Neural cell (in vitro differentiated cells): ENCODE results near the gene CRYBB3. TPM values are rescaled to one million over a fixed set of nuclear protein-coding genes. Genes with fewer than 3 reads are reported as not detected.

Experiments
- H2AFZ ChIP-seq: fragments of 200-600, 300-800 bp; sonication (generic), shearing (Covaris generic); 2 replicates; pipeline ENCODE4 v1.6.0; 2014; ENCODE audit warnings: low read depth, mild to moderate bottlenecking, antibody characterized with exemption, low read length, moderate library complexity
- H3F3A ChIP-seq: fragments of 200-600 bp; shearing (Covaris generic); 2 replicates; pipeline ENCODE4 v1.6.1; 2016; ENCODE audit warnings: mild to moderate bottlenecking, moderate library complexity, mixed read lengths, antibody characterized with exemption, low read length; ENCODE audit not compliant: insufficient read depth, poor library complexity, severe bottlenecking
- H3K27ac ChIP-seq: fragments of 200-600, 300-800 bp; sonication (generic), shearing (Covaris generic); 2 replicates; pipeline ENCODE4 v1.5.1; 2014; ENCODE audit warnings: mild to moderate bottlenecking, low read length, moderate library complexity
- H3K27me3 ChIP-seq: fragments of 300-800, 200-600 bp; sonication (generic), shearing (Covaris generic); 2 replicates; pipeline ENCODE4 v1.6.0; 2014; ENCODE audit warnings: mild to moderate bottlenecking, low read depth, low read length, moderate library complexity; ENCODE audit not compliant: insufficient read depth
- H3K36me3 ChIP-seq: fragments of 300-800, 200-600 bp; sonication (generic), shearing (Covaris generic); 2 replicates; pipeline ENCODE4 v1.5.1; 2014; ENCODE audit warnings: mild to moderate bottlenecking, antibody characterized with exemption, low read length, moderate library complexity; ENCODE audit not compliant: insufficient read depth
- H3K4me2 ChIP-seq: fragments of 300-800, 200-600 bp; sonication (generic), shearing (Covaris generic); 2 replicates; pipeline ENCODE4 v1.6.0; 2014; ENCODE audit warnings: mild to moderate bottlenecking, low read length
- H3K4me3 ChIP-seq: fragments of 300-800, 200-600 bp; sonication (generic), shearing (Covaris generic); 2 replicates; pipeline ENCODE4 v1.5.1; 2014; ENCODE audit warnings: mild to moderate bottlenecking, low read length, moderate library complexity
- H3K79me2 ChIP-seq: fragments of 200-600 bp; shearing (Covaris generic); replicated peaks from 2 replicates; pipeline ENCODE4 v1.6.0; 2014; ENCODE audit warnings: mild to moderate bottlenecking, low read length, moderate library complexity; ENCODE audit not compliant: insufficient read depth
- H3K9ac ChIP-seq: fragments of 300-800, 200-600 bp; sonication (generic), shearing (Covaris generic); 2 replicates; pipeline ENCODE4 v1.6.1; 2016; ENCODE audit warnings: mild to moderate bottlenecking, low read length, mixed read lengths
- H3K9me2 ChIP-seq: fragments of 200-600 bp; shearing (Covaris generic); 2 replicates; pipeline ENCODE4 v1.6.1; 2016; ENCODE audit warnings: mild to moderate bottlenecking, low read length, mixed read lengths; ENCODE audit not compliant: insufficient read depth
- H3K9me3 ChIP-seq: fragments of 200-600, 300-800 bp; sonication (generic), shearing (Covaris generic); 2 replicates; pipeline ENCODE4 v1.6.1; 2016; ENCODE audit warnings: mild to moderate bottlenecking, mixed run types, low read length, moderate library complexity, mixed read lengths
- H4K20me1 ChIP-seq: fragments of 200-600 bp; shearing (Covaris generic); 2 replicates; pipeline ENCODE4 v1.6.1; 2016; ENCODE audit warnings: mild to moderate bottlenecking, mixed run types; ENCODE audit not compliant: insufficient read depth
- EP300 ChIP-seq: fragments of 450-650 bp; conservative IDR thresholded peaks from 2 replicates; pipeline ENCODE4 v1.6.1; 2014; ENCODE audit warnings: antibody characterized with exemption, mild to moderate bottlenecking, moderate library complexity; ENCODE audit not compliant: poor library complexity, severe bottlenecking
- EZH2 ChIP-seq: fragments of 200-600, 300-800 bp; shearing (Covaris generic), sonication (generic); IDR thresholded peaks from 2 replicates; pipeline ENCODE4 v1.6.1; 2014; ENCODE audit warnings: antibody characterized with exemption, low read length, borderline replicate concordance, mild to moderate bottlenecking; ENCODE audit not compliant: insufficient read depth, poor library complexity, severe bottlenecking
- MXI1 ChIP-seq: fragments of 450-650 bp; conservative IDR thresholded peaks from 2 replicates; pipeline ENCODE4 v1.6.1; 2014; ENCODE audit warnings: antibody characterized with exemption, mild to moderate bottlenecking; ENCODE audit not compliant: poor library complexity, severe bottlenecking
- POLR2AphosphoS5 ChIP-seq: IDR thresholded peaks from 2 replicates; pipeline ENCODE4 v1.6.1; 2012
- RAD21 ChIP-seq: fragments of 450-650 bp; conservative IDR thresholded peaks from 2 replicates; pipeline ENCODE4 v1.6.1; 2014; ENCODE audit warnings: antibody characterized with exemption, mild to moderate bottlenecking, moderate library complexity
- REST ChIP-seq: IDR thresholded peaks from 2 replicates; pipeline ENCODE4 v1.6.1; 2012; ENCODE audit warnings: borderline replicate concordance
- SMC3 ChIP-seq: fragments of 450-650 bp; conservative IDR thresholded peaks from 2 replicates; pipeline ENCODE4 v1.6.1; 2014; ENCODE audit warnings: antibody characterized with exemption, mild to moderate bottlenecking, moderate library complexity; ENCODE audit not compliant: poor library complexity
- TAF1 ChIP-seq: IDR thresholded peaks from 2 replicates; pipeline ENCODE4 v1.6.1; 2012; ENCODE audit warnings: low read depth
- polyA plus RNA-seq: library from polyadenylated mRNA; depleted of rRNA; stranded (reverse); fragments of >200 nt; gene quantifications from 2 replicates; pipeline ENCODE4 v1.2.3, GENCODE V29; 2014
- TF ChIP-seq, protein P1 (sequence below): fragments of 450-650 bp; IDR thresholded peaks from 2 replicates; pipeline ENCODE4 v1.5.1; 2014; ENCODE audit warnings: antibody characterized with exemption, mild to moderate bottlenecking, moderate library complexity; ENCODE audit not compliant: poor library complexity, severe bottlenecking

Gene CRYBB3
- polyA plus RNA-seq, 1 donor from 2014 or later = not detected

GRCh38 chr22:25174156-25174887 is 25.3 kb upstream of the CRYBB3 start:
- Histone ChIP-seq H3K4me3 (no peak overlapping the region), H3K4me2 (no peak overlapping the region), H3K9me3 (no peaks in the 10 kb centered on the region), H4K20me1 (no peaks in the 10 kb centered on the region), H3K27me3 (no peaks in the 10 kb centered on the region), H3F3A (no peaks in the 10 kb centered on the region), H3K27ac (no peak overlapping the region), H2AFZ (no peak overlapping the region), H3K79me2 (no peaks in the 10 kb centered on the region), H3K36me3 (no peaks in the 10 kb centered on the region), H3K9me2 (no peaks in the 10 kb centered on the region), H3K9ac (no peak overlapping the region)
- no peak for TF ChIP-seq POLR2AphosphoS5
- no peak for TF ChIP-seq REST
- TF ChIP-seq, protein P1, sequence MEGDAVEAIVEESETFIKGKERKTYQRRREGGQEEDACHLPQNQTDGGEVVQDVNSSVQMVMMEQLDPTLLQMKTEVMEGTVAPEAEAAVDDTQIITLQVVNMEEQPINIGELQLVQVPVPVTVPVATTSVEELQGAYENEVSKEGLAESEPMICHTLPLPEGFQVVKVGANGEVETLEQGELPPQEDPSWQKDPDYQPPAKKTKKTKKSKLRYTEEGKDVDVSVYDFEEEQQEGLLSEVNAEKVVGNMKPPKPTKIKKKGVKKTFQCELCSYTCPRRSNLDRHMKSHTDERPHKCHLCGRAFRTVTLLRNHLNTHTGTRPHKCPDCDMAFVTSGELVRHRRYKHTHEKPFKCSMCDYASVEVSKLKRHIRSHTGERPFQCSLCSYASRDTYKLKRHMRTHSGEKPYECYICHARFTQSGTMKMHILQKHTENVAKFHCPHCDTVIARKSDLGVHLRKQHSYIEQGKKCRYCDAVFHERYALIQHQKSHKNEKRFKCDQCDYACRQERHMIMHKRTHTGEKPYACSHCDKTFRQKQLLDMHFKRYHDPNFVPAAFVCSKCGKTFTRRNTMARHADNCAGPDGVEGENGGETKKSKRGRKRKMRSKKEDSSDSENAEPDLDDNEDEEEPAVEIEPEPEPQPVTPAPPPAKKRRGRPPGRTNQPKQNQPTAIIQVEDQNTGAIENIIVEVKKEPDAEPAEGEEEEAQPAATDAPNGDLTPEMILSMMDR = no peak
- no peak for TF ChIP-seq SMC3
- TF ChIP-seq TAF1 = no peak
- no peak for TF ChIP-seq EZH2
- no peak for TF ChIP-seq MXI1
- no peak for TF ChIP-seq RAD21
- TF ChIP-seq EP300 = no peak

- Histone ChIP-seq H3K9me3 (no peaks in the 10 kb centered on the region), H3K9me2 (no peaks in the 10 kb centered on the region), H3F3A (no peaks in the 10 kb centered on the region), H3K79me2 (no peaks in the 10 kb centered on the region), H3K4me3 (no peak overlapping the region), H3K9ac (no peak overlapping the region), H3K27ac (no peak overlapping the region), H2AFZ (no peak overlapping the region), H4K20me1 (no peaks in the 10 kb centered on the region), H3K27me3 (no peaks in the 10 kb centered on the region), H3K4me2 (no peak overlapping the region), H3K36me3 (no peaks in the 10 kb centered on the region)
- TF ChIP-seq MXI1 (no peak), TAF1 (no peak), RAD21 (no peak), EZH2 (no peak), EP300 (no peak), POLR2AphosphoS5 (no peak), SMC3 (no peak), REST (no peak)
- TF ChIP-seq, protein P1 = no peak
Observed at GRCh38 chr22:25174888-25175411, 24.7 kb upstream of the CRYBB3 start.
